Neural cell (in vitro differentiated cells): ENCODE measurements around the gene FBP1. TPM values are rescaled to one million over a fixed set of nuclear protein-coding genes. Genes with fewer than 3 reads are reported as not detected.

Experiments
- H2AFZ ChIP-seq: fragments of 200-600, 300-800 bp; sonication (generic), shearing (Covaris generic); 2 replicates; pipeline ENCODE4 v1.6.0; 2014; ENCODE audit warnings: low read depth, mild to moderate bottlenecking, antibody characterized with exemption, low read length, moderate library complexity
- H3F3A ChIP-seq: fragments of 200-600 bp; shearing (Covaris generic); 2 replicates; pipeline ENCODE4 v1.6.1; 2016; ENCODE audit warnings: mild to moderate bottlenecking, moderate library complexity, mixed read lengths, antibody characterized with exemption, low read length; ENCODE audit not compliant: insufficient read depth, poor library complexity, severe bottlenecking
- H3K27ac ChIP-seq: fragments of 200-600, 300-800 bp; sonication (generic), shearing (Covaris generic); 2 replicates; pipeline ENCODE4 v1.5.1; 2014; ENCODE audit warnings: mild to moderate bottlenecking, low read length, moderate library complexity
- H3K27me3 ChIP-seq: fragments of 300-800, 200-600 bp; sonication (generic), shearing (Covaris generic); 2 replicates; pipeline ENCODE4 v1.6.0; 2014; ENCODE audit warnings: mild to moderate bottlenecking, low read depth, low read length, moderate library complexity; ENCODE audit not compliant: insufficient read depth
- H3K36me3 ChIP-seq: fragments of 300-800, 200-600 bp; sonication (generic), shearing (Covaris generic); 2 replicates; pipeline ENCODE4 v1.5.1; 2014; ENCODE audit warnings: mild to moderate bottlenecking, antibody characterized with exemption, low read length, moderate library complexity; ENCODE audit not compliant: insufficient read depth
- H3K4me2 ChIP-seq: fragments of 300-800, 200-600 bp; sonication (generic), shearing (Covaris generic); 2 replicates; pipeline ENCODE4 v1.6.0; 2014; ENCODE audit warnings: mild to moderate bottlenecking, low read length
- H3K4me3 ChIP-seq: fragments of 300-800, 200-600 bp; sonication (generic), shearing (Covaris generic); 2 replicates; pipeline ENCODE4 v1.5.1; 2014; ENCODE audit warnings: mild to moderate bottlenecking, low read length, moderate library complexity
- H3K79me2 ChIP-seq: fragments of 200-600 bp; shearing (Covaris generic); replicated peaks from 2 replicates; pipeline ENCODE4 v1.6.0; 2014; ENCODE audit warnings: mild to moderate bottlenecking, low read length, moderate library complexity; ENCODE audit not compliant: insufficient read depth
- H3K9ac ChIP-seq: fragments of 300-800, 200-600 bp; sonication (generic), shearing (Covaris generic); 2 replicates; pipeline ENCODE4 v1.6.1; 2016; ENCODE audit warnings: mild to moderate bottlenecking, low read length, mixed read lengths
- H3K9me2 ChIP-seq: fragments of 200-600 bp; shearing (Covaris generic); 2 replicates; pipeline ENCODE4 v1.6.1; 2016; ENCODE audit warnings: mild to moderate bottlenecking, low read length, mixed read lengths; ENCODE audit not compliant: insufficient read depth
- H3K9me3 ChIP-seq: fragments of 200-600, 300-800 bp; sonication (generic), shearing (Covaris generic); 2 replicates; pipeline ENCODE4 v1.6.1; 2016; ENCODE audit warnings: mild to moderate bottlenecking, mixed run types, low read length, moderate library complexity, mixed read lengths
- H4K20me1 ChIP-seq: fragments of 200-600 bp; shearing (Covaris generic); 2 replicates; pipeline ENCODE4 v1.6.1; 2016; ENCODE audit warnings: mild to moderate bottlenecking, mixed run types; ENCODE audit not compliant: insufficient read depth
- EP300 ChIP-seq: fragments of 450-650 bp; conservative IDR thresholded peaks from 2 replicates; pipeline ENCODE4 v1.6.1; 2014; ENCODE audit warnings: antibody characterized with exemption, mild to moderate bottlenecking, moderate library complexity; ENCODE audit not compliant: poor library complexity, severe bottlenecking
- EZH2 ChIP-seq: fragments of 200-600, 300-800 bp; shearing (Covaris generic), sonication (generic); IDR thresholded peaks from 2 replicates; pipeline ENCODE4 v1.6.1; 2014; ENCODE audit warnings: antibody characterized with exemption, low read length, borderline replicate concordance, mild to moderate bottlenecking; ENCODE audit not compliant: insufficient read depth, poor library complexity, severe bottlenecking
- MXI1 ChIP-seq: fragments of 450-650 bp; conservative IDR thresholded peaks from 2 replicates; pipeline ENCODE4 v1.6.1; 2014; ENCODE audit warnings: antibody characterized with exemption, mild to moderate bottlenecking; ENCODE audit not compliant: poor library complexity, severe bottlenecking
- POLR2AphosphoS5 ChIP-seq: IDR thresholded peaks from 2 replicates; pipeline ENCODE4 v1.6.1; 2012
- RAD21 ChIP-seq: fragments of 450-650 bp; conservative IDR thresholded peaks from 2 replicates; pipeline ENCODE4 v1.6.1; 2014; ENCODE audit warnings: antibody characterized with exemption, mild to moderate bottlenecking, moderate library complexity
- TAF1 ChIP-seq: IDR thresholded peaks from 2 replicates; pipeline ENCODE4 v1.6.1; 2012; ENCODE audit warnings: low read depth
- polyA plus RNA-seq: library from polyadenylated mRNA; depleted of rRNA; stranded (reverse); fragments of >200 nt; gene quantifications from 2 replicates; pipeline ENCODE4 v1.2.3, GENCODE V29; 2014
- TF ChIP-seq, protein P1 (sequence below): IDR thresholded peaks from 2 replicates; pipeline ENCODE4 v1.6.1; 2012; ENCODE audit warnings: borderline replicate concordance
- TF ChIP-seq, protein P2 (sequence below): fragments of 450-650 bp; IDR thresholded peaks from 2 replicates; pipeline ENCODE4 v1.5.1; 2014; ENCODE audit warnings: antibody characterized with exemption, mild to moderate bottlenecking, moderate library complexity; ENCODE audit not compliant: poor library complexity, severe bottlenecking

Gene FBP1
- polyA plus RNA-seq, 1 donor from 2014 or later, result not detected

DNA sequence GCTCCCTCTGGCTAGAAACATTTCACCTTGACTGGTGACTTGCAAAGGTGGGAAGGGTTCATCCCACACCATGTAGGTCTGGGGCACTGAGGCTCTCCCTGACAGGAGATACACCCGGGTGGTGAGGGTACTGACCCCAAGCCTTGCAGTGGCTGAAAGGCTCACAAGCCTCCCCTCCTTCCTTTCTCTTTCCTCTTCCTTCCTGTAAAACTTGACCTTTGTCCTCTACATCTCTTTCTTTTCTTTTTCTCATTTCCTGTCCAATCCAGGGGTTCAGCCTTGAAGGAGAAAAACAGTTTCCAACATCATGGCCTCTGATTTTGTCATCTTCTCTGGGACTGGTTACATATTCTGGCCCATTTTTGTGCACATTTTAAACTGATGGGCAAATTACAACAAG lies 62.3 kb downstream of the FBP1 start:
- Histone ChIP-seq H3K4me2 (no peak overlapping the region), H3K36me3 (no peaks in the 10 kb centered on the region), H3K4me3 (no peak overlapping the region), H3K9me2 (no peaks in the 10 kb centered on the region), H3F3A (no peaks in the 10 kb centered on the region), H2AFZ (no peak overlapping the region), H3K9me3 (no peaks in the 10 kb centered on the region), H4K20me1 (no peaks in the 10 kb centered on the region), H3K27me3 (no peaks in the 10 kb centered on the region), H3K27ac (no peak overlapping the region), H3K79me2 (no peaks in the 10 kb centered on the region), H3K9ac (no peak overlapping the region)
- no peak for TF ChIP-seq TAF1

DNA sequence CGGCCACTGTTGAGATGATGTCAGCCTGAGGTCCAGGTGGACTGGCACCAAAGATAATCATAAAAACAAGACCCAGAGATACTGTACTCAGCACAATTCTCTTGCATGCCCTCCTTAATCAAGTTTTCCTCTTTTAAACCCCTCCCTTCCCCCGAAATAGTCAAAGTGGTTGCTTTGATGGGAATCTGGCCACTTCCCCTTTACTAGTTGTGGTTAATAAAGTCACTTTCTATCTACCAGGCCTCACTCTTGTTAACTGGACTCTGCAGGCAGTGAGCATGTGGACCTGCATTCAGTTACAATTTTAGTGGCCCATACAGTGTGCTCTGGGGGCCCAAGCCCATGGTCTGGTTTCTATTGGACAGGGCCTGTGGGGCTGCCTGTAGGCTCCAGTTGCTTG lies 63.2 kb downstream of the FBP1 start:
- Histone ChIP-seq H3K9ac (no peak overlapping the region), H3K9me3 (no peaks in the 10 kb centered on the region), H2AFZ (no peak overlapping the region), H3F3A (no peaks in the 10 kb centered on the region), H3K27me3 (no peaks in the 10 kb centered on the region), H3K79me2 (no peaks in the 10 kb centered on the region), H3K27ac (no peak overlapping the region), H3K4me3 (no peak overlapping the region), H4K20me1 (no peaks in the 10 kb centered on the region), H3K9me2 (no peaks in the 10 kb centered on the region), H3K36me3 (no peaks in the 10 kb centered on the region), H3K4me2 (no peak overlapping the region)
- TF ChIP-seq, protein P1, sequence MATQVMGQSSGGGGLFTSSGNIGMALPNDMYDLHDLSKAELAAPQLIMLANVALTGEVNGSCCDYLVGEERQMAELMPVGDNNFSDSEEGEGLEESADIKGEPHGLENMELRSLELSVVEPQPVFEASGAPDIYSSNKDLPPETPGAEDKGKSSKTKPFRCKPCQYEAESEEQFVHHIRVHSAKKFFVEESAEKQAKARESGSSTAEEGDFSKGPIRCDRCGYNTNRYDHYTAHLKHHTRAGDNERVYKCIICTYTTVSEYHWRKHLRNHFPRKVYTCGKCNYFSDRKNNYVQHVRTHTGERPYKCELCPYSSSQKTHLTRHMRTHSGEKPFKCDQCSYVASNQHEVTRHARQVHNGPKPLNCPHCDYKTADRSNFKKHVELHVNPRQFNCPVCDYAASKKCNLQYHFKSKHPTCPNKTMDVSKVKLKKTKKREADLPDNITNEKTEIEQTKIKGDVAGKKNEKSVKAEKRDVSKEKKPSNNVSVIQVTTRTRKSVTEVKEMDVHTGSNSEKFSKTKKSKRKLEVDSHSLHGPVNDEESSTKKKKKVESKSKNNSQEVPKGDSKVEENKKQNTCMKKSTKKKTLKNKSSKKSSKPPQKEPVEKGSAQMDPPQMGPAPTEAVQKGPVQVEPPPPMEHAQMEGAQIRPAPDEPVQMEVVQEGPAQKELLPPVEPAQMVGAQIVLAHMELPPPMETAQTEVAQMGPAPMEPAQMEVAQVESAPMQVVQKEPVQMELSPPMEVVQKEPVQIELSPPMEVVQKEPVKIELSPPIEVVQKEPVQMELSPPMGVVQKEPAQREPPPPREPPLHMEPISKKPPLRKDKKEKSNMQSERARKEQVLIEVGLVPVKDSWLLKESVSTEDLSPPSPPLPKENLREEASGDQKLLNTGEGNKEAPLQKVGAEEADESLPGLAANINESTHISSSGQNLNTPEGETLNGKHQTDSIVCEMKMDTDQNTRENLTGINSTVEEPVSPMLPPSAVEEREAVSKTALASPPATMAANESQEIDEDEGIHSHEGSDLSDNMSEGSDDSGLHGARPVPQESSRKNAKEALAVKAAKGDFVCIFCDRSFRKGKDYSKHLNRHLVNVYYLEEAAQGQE, result no peak
- TF ChIP-seq POLR2AphosphoS5 (no peak), RAD21 (no peak)
- TF ChIP-seq, protein P2, sequence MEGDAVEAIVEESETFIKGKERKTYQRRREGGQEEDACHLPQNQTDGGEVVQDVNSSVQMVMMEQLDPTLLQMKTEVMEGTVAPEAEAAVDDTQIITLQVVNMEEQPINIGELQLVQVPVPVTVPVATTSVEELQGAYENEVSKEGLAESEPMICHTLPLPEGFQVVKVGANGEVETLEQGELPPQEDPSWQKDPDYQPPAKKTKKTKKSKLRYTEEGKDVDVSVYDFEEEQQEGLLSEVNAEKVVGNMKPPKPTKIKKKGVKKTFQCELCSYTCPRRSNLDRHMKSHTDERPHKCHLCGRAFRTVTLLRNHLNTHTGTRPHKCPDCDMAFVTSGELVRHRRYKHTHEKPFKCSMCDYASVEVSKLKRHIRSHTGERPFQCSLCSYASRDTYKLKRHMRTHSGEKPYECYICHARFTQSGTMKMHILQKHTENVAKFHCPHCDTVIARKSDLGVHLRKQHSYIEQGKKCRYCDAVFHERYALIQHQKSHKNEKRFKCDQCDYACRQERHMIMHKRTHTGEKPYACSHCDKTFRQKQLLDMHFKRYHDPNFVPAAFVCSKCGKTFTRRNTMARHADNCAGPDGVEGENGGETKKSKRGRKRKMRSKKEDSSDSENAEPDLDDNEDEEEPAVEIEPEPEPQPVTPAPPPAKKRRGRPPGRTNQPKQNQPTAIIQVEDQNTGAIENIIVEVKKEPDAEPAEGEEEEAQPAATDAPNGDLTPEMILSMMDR, result no peak

GRCh38 chr9:94568972-94569712 lies 70.2 kb downstream of the FBP1 start:
- Histone ChIP-seq H3K4me2 (no peak overlapping the region), H3K79me2 (no peaks in the 10 kb centered on the region), H3K27me3 (no peaks in the 10 kb centered on the region), H3K4me3 (no peak overlapping the region), H3K27ac (no peak overlapping the region), H3K9ac (no peak overlapping the region), H3K9me3 (no peaks in the 10 kb centered on the region), H4K20me1 (no peaks in the 10 kb centered on the region), H3K36me3 (no peaks in the 10 kb centered on the region), H3K9me2 (no peaks in the 10 kb centered on the region), H3F3A (no peaks in the 10 kb centered on the region), H2AFZ (no peak overlapping the region)
- TF ChIP-seq EP300 (no peak), MXI1 (no peak), EZH2 (no peak)
- TF ChIP-seq, protein P2, result no peak
- TF ChIP-seq, protein P1, result no peak
